Left lobe of liver (tissue), 2 donors: ENCODE data around the gene CAP2. TPM values are rescaled to one million over a fixed set of nuclear protein-coding genes. Genes with fewer than 3 reads are reported as not detected.

Experiments used
- ATAC-seq: fragments of 200-7000 bp; cut with Tn5 transposase; one replicate; pipeline ENCODE4 v1.9.1; 2020; ENCODE audit warnings: mild to moderate bottlenecking, moderate library complexity
- DNase-seq: peaks from one replicate; pipeline ENCODE4 v3.0.0-alpha.2; 2020; ENCODE audit warnings: low spot score
- total RNA-seq: library from RNA; stranded (reverse); gene quantifications from one replicate; pipeline ENCODE4 v1.2.1, GENCODE V29; 2021
- donor health status: DM: no; HTN: no; CAD: no; lungs with moderate emphysema.
- donor health status: DM: no; HTN: yes; CAD: no.

CAP2 gene, protein sequence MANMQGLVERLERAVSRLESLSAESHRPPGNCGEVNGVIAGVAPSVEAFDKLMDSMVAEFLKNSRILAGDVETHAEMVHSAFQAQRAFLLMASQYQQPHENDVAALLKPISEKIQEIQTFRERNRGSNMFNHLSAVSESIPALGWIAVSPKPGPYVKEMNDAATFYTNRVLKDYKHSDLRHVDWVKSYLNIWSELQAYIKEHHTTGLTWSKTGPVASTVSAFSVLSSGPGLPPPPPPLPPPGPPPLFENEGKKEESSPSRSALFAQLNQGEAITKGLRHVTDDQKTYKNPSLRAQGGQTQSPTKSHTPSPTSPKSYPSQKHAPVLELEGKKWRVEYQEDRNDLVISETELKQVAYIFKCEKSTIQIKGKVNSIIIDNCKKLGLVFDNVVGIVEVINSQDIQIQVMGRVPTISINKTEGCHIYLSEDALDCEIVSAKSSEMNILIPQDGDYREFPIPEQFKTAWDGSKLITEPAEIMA
- 2.5 TPM for total RNA-seq

DNA sequence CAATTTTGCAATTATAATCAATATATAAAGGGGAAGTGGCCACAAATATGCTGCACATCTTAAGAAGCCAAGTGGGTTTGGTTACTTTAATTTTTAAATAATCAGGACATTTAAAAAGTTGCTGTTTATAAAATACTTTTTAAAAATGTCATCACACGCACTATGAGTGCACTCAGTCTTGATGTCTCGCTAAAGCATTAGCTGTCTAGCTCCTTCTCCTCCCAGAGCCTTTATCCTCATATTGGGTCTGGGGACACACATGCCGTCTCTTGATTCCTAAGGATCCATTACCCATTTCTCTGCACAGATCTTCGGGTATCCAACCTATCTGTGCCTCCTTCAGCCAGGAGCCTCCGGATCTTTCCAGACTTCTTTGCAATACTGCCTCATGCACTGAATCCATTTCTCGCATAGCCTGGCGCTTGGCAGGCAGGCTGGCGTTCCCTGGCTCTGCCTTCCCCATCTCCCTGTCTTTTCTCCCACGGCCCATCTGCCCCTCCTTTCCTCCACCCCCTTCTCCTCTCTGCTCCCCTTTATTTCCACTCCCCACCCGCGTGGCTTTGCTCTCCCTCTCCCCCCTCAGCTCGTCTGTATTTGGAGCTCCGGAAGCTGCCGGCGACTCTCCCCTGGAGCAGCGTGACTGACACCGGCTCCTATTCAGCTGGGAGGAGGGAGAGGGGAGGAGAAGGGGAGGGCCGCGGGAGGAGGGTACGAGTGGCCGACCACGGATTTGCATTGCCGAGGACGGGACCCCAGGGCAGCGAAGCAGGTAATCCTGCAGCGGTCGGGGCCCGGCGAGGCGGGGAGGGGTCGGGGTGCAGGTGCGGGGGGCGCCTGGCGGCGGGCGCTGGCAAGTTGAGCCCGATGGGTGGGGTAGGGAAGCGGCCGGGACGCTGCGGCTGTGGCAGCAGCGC, at the start of gene CAP2:
CAP2 (plus strand) TSS at position 618 of the 914 bp plus-strand sequence. CDS start 27,961 bp downstream, outside the sequence.
- peak; percentile 89 for ATAC-seq

DNA sequence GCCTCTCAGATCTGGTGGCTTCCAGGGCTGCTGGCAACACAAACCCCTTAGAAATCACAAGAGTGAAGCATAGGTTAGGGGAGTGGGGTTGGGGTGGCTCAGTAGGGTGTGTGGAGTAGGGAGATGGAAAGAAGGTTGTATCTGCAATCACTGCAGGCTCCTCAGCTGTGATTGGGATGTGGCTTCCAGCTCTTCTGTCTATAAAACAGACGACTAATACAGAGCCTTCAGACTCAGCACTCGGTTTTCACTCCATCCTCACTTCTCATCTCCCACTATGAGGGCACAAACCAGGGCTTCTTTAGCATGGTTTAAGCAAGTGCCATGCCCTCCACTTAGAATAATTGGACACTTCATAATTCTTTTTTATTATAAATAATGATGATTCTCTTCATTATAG, 46.4 kb upstream of the CAP2 start:
- DNase-seq, result no peak
- ATAC-seq, result no peak

More for the DNA sequence above, at the start of gene CAP2:
- peak; percentile 65 for DNase-seq

DNA sequence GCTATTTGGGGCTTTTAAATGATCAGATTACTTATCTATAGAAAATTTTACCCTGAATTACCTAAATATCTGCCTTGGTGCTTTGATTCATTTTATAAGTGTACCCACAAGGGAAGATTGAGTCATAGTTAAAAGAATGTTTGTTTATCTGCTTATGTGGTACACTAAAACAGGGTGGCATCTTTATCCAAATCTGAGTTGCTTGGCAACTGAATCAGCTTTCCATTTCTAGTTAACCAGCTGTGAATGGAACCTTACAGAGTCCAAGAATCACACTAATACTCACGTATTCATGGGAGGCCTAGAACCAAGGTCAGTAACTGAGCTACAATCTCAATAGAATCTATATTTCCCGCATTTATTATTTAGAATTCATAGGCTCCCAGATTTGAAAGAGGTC, 44.0 kb upstream of the CAP2 start:
- ATAC-seq (no peak), DNase-seq (no peak)

GRCh38 chr6:17352302-17352701, 41.1 kb upstream of the CAP2 start:
- ATAC-seq (no peak), DNase-seq (no peak)

GRCh38 chr6:17353440-17354175, 39.8 kb upstream of the CAP2 start:
- DNase-seq, result no peak

GRCh38 chr6:17354700-17355403, 38.5 kb upstream of the CAP2 start:
- DNase-seq (no peak), ATAC-seq (no peak)

More at GRCh38 chr6:17353440-17354175, 39.8 kb upstream of the CAP2 start:
- ATAC-seq, result no peak

GRCh38 chr6:17355404-17355774, 38.0 kb upstream of the CAP2 start:
- ATAC-seq, result no peak
- DNase-seq, result no peak

GRCh38 chr6:17358515-17358914, 34.9 kb upstream of the CAP2 start:
- DNase-seq, result no peak
- ATAC-seq, result no peak

DNA sequence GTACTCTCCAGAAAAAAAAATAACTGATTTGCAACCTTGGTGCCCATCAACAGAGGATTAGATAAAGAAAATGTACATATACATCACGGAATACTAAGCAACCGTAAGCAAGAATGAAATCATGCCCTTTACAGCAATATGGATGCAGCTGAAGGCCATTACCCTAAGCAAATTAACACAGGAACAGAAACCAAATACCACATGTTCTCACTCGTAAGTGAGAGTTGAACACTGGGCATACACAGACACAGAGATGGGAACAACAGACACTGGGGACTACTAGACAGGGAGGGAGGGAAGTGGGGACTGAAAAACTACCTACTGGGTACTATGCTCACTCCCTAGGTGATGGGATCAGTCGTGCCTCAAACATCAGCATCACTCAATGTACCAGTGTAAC, 32.8 kb upstream of the CAP2 start:
- ATAC-seq (no peak), DNase-seq (no peak)

- no peak for ATAC-seq
- no peak for DNase-seq
Observed at GRCh38 chr6:17361013-17361412, 32.4 kb upstream of the CAP2 start.

DNA sequence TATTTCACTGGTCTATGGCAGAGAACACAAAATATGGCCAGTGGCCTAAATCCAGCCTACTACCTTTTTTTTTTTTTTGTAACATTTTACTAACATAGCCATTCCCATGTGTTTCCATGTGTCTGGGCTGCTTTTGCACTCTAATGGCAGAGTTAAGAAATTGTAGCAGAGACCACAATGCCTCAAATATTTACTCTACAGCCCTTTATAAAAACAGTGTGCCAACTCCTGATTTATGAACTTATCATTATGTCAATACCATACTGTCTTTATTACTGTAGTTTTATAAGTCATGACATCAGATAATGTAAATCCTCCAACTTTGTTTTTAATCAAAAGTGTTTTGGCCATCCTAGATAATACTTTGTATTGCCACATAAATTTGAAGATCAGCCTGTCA, 27.4 kb upstream of the CAP2 start:
- DNase-seq (no peak), ATAC-seq (no peak)

- no peak for ATAC-seq
- DNase-seq, result no peak
Observed at GRCh38 chr6:17367868-17368267, 25.5 kb upstream of the CAP2 start.

- ATAC-seq, result no peak
- DNase-seq, result no peak
Observed at GRCh38 chr6:17381424-17382147, 11.8 kb upstream of the CAP2 start.

DNA sequence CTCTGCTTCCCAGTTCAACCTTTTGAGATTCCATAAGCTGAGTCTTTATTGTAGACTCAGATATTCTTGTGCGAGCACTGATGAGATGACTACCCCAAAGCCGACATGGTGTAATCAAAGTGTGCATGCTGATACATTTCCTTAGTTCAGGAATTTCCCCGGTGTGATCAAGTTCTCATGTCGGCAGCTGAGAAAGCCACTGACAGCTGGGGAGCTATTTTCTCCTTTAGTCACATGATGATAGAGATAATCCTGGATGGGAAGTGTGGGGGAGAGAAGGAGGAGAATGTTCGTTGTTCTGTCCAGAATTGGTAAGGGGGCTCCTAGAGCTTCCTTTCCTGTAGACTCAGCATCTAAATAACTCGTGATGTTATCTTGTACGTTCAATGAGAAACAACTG, 7.7 kb upstream of the CAP2 start:
- no peak for DNase-seq
- no peak for ATAC-seq

DNA sequence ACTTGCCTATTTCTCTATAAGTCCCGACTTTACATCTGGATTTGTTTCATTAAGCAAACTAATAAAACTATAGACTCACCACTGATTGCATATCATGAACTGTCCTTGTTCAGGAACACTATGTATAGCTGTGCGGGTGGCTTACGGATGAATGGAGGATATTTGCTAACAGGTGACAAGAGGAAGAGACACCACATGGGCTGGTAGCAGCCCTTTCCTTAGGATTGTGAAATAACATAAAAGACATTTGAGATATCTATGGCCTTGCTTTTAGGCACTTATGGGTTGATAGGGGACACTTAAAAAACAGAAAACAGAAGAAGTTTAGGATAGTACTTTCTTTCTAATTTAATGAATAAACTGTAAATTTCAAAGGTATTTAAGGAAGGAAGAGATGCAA, 5.0 kb upstream of the CAP2 start:
- no peak for DNase-seq

DNA sequence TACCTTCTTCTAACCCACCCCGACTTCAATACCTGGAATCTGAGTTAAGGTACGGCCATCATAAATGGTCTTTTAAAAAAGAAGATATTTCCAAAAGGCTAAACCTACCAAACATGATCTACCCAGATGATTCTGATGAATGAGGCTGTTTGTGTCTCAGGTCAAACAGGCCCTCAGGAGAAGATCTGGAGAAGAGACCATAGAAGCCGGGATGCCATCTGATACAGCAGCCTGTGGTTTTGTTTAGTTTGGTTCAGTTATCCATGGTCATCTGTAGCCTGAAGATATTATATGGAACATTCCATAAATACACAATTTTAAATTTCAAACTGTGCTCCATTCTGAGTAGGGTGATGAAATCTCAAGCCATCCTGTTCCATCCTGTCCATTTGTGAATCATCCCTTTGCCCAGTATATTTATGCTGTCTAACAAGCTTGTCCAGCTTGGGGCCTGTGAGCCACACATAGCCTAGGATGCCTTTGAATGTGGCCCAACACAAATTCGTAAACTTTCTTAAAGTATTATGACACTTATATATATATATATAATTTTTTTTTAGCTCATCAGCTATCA, 4.0 kb upstream of the CAP2 start:
- ATAC-seq (no peak), DNase-seq (no peak)

More for the DNA sequence above, 5.0 kb upstream of the CAP2 start:
- no peak for ATAC-seq

DNA sequence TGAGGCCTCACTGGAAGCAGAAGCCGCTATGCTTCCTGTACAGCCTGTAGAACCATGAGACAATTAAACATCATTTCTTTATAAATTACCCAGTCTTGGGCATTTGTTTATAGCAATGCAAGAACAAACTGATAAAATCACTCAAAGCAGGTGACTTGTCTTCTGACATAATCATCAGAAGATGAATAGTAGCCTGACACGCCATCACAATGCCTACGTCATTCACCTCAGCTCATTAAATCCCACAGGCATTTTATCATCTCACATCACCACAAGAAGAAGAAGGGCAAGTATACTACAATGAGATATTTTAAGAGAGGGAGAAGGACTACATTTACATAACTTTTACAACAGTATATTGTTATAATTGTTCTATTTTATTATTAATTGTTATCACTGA, 3.1 kb upstream of the CAP2 start:
- DNase-seq (no peak), ATAC-seq (no peak)

GRCh38 chr6:17391976-17392375, 1.4 kb upstream of the CAP2 start:
- no peak for ATAC-seq

GRCh38 chr6:17393892-17394631, 667 bp downstream of the CAP2 start:
- DNase-seq (peak; percentile 51), ATAC-seq (peak; percentile 85)

More at GRCh38 chr6:17391976-17392375, 1.4 kb upstream of the CAP2 start:
- DNase-seq, result no peak
